Left ventricle myocardium inferior (tissue), 1 donor: ENCODE results near the gene FAM3A. TPM values are rescaled to one million over a fixed set of nuclear protein-coding genes. Genes with fewer than 3 reads are reported as not detected.
"Not testable (repeated sequence)": the region's sequence is repeated elsewhere in the genome, so short reads cannot be mapped to it uniquely, and the experiment has no call there.

Source experiments
- DNase-seq: peaks from one replicate; pipeline ENCODE4 v3.0.0-alpha.2; 2020
- H3K27ac ChIP-seq: fragments of 200-600 bp; replicated peaks from 2 replicates; pipeline ENCODE4 v1.8.0; 2021
- H3K27me3 ChIP-seq: fragments of 200-600 bp; 2 replicates; pipeline ENCODE4 v1.8.0; 2021; ENCODE audit warnings: low read depth
- H3K36me3 ChIP-seq: fragments of 200-600 bp; 2 replicates; pipeline ENCODE4 v1.8.0; 2021
- H3K4me1 ChIP-seq: fragments of 200-600 bp; 2 replicates; pipeline ENCODE4 v1.8.0; 2021
- H3K4me3 ChIP-seq: fragments of 200-600 bp; 2 replicates; pipeline ENCODE4 v1.8.0; 2021; ENCODE audit warnings: mild to moderate bottlenecking, moderate library complexity
- H3K9me3 ChIP-seq: fragments of 200-600 bp; replicated peaks from 2 replicates; pipeline ENCODE4 v1.8.0; 2021
- CTCF ChIP-seq: fragments of 200-600 bp; IDR thresholded peaks from 2 replicates; pipeline ENCODE4 v1.8.0; 2021; ENCODE audit warnings: antibody characterized with exemption, mild to moderate bottlenecking, borderline replicate concordance
- intact Hi-C: fragments of 100-400 bp; cut with micrococcal nuclease; formaldehyde crosslinking; loops from one replicate; pipeline ENCODE4 v1.11.0; 2022
- total RNA-seq: library from RNA; stranded (reverse); fragmentation: NEBNext Ultra II Directional; extraction: Animal tissue kit (Norgen Biotek cat#: 25700); gene quantifications from one replicate; pipeline ENCODE4 v1.2.1, GENCODE V29; 2021
- donor health status: DM: no; HTN: yes; CAD: no; lungs with severe emphysema.

The FAM3A gene
- total RNA-seq, 1 donor from 2014 or later: 52.0 TPM

- TF ChIP-seq CTCF: no peak
- no peaks in the 10 kb centered on the region for H3K4me1 ChIP-seq
- peaks cover 14% of the 10 kb centered on the region for H3K36me3 ChIP-seq
- intact Hi-C loops: no loop called here
- H3K4me3 ChIP-seq: no peak overlapping the region
- no peaks in the 10 kb centered on the region for H3K27me3 ChIP-seq
- H3K27ac ChIP-seq: no peak overlapping the region
- no peak for DNase-seq
- no peaks in the 10 kb centered on the region for H3K9me3 ChIP-seq
Observed at GRCh38 chrX:154502098-154502497, 13.9 kb downstream of the FAM3A start.

GRCh38 chrX:154501423-154501822, 14.6 kb downstream of the FAM3A start:
- intact Hi-C loops, H3K27me3 ChIP-seq, H3K27ac ChIP-seq, DNase-seq, H3K4me3 ChIP-seq, H3K36me3 ChIP-seq, H3K4me1 ChIP-seq, H3K9me3 ChIP-seq: not testable (repeated sequence)

GRCh38 chrX:154496591-154497137, 19.4 kb downstream of the FAM3A start:
- H3K4me3 ChIP-seq, H3K9me3 ChIP-seq, intact Hi-C loops: not testable (repeated sequence)

GRCh38 chrX:154495472-154495922, 20.5 kb downstream of the FAM3A start:
- no peak for DNase-seq
- TF ChIP-seq CTCF: no peak
- H3K27me3 ChIP-seq: no peaks in the 10 kb centered on the region
- no peak overlapping the region for H3K27ac ChIP-seq
- no peaks in the 10 kb centered on the region for H3K4me1 ChIP-seq
- H3K4me3 ChIP-seq: no peak overlapping the region
- no peaks in the 10 kb centered on the region for H3K9me3 ChIP-seq
- H3K36me3 ChIP-seq: no peaks in the 10 kb centered on the region
- intact Hi-C loops: no loop called here

More at GRCh38 chrX:154496591-154497137, 19.4 kb downstream of the FAM3A start:
- not testable (repeated sequence) for H3K36me3 ChIP-seq, DNase-seq, H3K27ac ChIP-seq, H3K4me1 ChIP-seq, H3K27me3 ChIP-seq

- no peaks in the 10 kb centered on the region for H3K36me3 ChIP-seq
- H3K27me3 ChIP-seq: no peaks in the 10 kb centered on the region
- no peak for DNase-seq
- H3K4me1 ChIP-seq: peaks cover 5% of the 10 kb centered on the region
- H3K4me3 ChIP-seq: no peak overlapping the region
- intact Hi-C loops: no loop called here
- no peak for TF ChIP-seq CTCF
- H3K9me3 ChIP-seq: no peaks in the 10 kb centered on the region
- no peak overlapping the region for H3K27ac ChIP-seq
Observed at GRCh38 chrX:154494715-154495114, 21.3 kb downstream of the FAM3A start.

GRCh38 chrX:154490414-154491083, 25.5 kb downstream of the FAM3A start, which contains the start of gene SLC10A3:
TSS of gene SLC10A3 (minus strand) at chrX:154490629. CDS start at chrX:154488940, 1,689 bp downstream.
- Histone ChIP-seq H3K27me3 (no peaks in the 10 kb centered on the region), H3K9me3 (no peaks in the 10 kb centered on the region), H3K36me3 (no peaks in the 10 kb centered on the region), H3K4me1 (peaks cover 33% of the 10 kb centered on the region), H3K27ac (peak within 1 kb of the TSS; percentile 95), H3K4me3 (peak within 1 kb of the TSS; percentile 78)
- peak; percentile 91 for DNase-seq
- no peak for TF ChIP-seq CTCF
- intact Hi-C loops: no loop called here
